Endothelial cell of umbilical vein (primary cell): ENCODE data around the gene EEIG1.

Experiments used
- EZH2 ChIP-seq: IDR thresholded peaks from 2 replicates; pipeline ENCODE4 v1.6.1; 2012; ENCODE audit warnings: borderline replicate concordance, low read depth, mild to moderate bottlenecking, moderate library complexity, low read length, inconsistent platforms; ENCODE audit not compliant: severe bottlenecking
- GATA2 ChIP-seq: IDR thresholded peaks from 2 replicates; pipeline ENCODE4 v1.7.0; 2011; ENCODE audit warnings: low read depth, mild to moderate bottlenecking, moderate library complexity, mixed read lengths, low read length; ENCODE audit not compliant: insufficient read length, insufficient read depth
- JUN ChIP-seq: IDR thresholded peaks from 2 replicates; pipeline ENCODE4 v1.6.1; 2011; ENCODE audit warnings: borderline replicate concordance, low read depth; ENCODE audit not compliant: insufficient read length, insufficient read depth
- POLR2A ChIP-seq: IDR thresholded peaks from 2 replicates; pipeline ENCODE4 v1.6.1; 2012; ENCODE audit warnings: low read depth, mild to moderate bottlenecking, control low read depth, low read length
- POLR2AphosphoS5 ChIP-seq: IDR thresholded peaks from 2 replicates; pipeline ENCODE4 v1.6.1; 2012; ENCODE audit warnings: low read depth, mild to moderate bottlenecking, control low read depth, low read length, moderate library complexity; ENCODE audit not compliant: insufficient read depth
- TF ChIP-seq, protein P1 (sequence below), 2 donors: IDR thresholded peaks; 1 replicate in 1 of 2; 2 replicates in 1 of 2; pipeline ENCODE4 v1.5.1; 2011; ENCODE audit warnings: low read length in 2 of 2, mild to moderate bottlenecking in 2 of 2, moderate library complexity in 2 of 2, control low read depth in 1 of 2, inconsistent platforms in 1 of 2, low read depth in 1 of 2; ENCODE audit not compliant: insufficient read depth in 1 of 2; ENCODE audit errors: extremely low read depth in 1 of 2
- TF ChIP-seq, protein P2 (sequence below): IDR thresholded peaks from 2 replicates; pipeline ENCODE4 v1.6.1; 2011; ENCODE audit not compliant: insufficient read depth, insufficient read length

DNA sequence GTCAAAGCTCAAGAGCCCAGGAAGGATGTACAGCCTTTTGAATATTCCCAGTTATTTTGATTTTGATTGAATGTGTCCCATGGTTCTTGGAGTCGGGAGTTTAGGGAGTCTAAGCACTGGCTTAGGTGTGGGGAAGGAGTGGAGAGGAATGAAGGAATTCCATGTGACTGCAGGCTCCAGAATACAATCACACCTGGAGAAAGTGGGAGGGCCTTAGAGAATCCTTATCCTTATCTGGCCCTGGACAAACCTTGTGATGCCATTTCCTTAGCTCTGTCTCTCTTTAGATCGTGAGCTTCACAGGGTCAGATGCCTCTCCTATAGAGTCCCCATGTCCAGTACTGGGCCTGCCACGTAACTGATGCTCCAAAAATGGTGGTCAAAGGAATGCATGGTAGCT lies 4.2 kb upstream of the EEIG1 start:
- TF ChIP-seq POLR2A (no peak), JUN (no peak), POLR2AphosphoS5 (no peak), EZH2 (no peak), GATA2 (no peak)
- TF ChIP-seq, protein P1, sequence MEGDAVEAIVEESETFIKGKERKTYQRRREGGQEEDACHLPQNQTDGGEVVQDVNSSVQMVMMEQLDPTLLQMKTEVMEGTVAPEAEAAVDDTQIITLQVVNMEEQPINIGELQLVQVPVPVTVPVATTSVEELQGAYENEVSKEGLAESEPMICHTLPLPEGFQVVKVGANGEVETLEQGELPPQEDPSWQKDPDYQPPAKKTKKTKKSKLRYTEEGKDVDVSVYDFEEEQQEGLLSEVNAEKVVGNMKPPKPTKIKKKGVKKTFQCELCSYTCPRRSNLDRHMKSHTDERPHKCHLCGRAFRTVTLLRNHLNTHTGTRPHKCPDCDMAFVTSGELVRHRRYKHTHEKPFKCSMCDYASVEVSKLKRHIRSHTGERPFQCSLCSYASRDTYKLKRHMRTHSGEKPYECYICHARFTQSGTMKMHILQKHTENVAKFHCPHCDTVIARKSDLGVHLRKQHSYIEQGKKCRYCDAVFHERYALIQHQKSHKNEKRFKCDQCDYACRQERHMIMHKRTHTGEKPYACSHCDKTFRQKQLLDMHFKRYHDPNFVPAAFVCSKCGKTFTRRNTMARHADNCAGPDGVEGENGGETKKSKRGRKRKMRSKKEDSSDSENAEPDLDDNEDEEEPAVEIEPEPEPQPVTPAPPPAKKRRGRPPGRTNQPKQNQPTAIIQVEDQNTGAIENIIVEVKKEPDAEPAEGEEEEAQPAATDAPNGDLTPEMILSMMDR (IDR thresholded peaks at IDR 0.05; ENCODE audit: extremely low read depth in 1 of 2, insufficient read depth in 1 of 2, low read depth in 1 of 2, low read length in 2 of 2) = no peak
- TF ChIP-seq, protein P2, sequence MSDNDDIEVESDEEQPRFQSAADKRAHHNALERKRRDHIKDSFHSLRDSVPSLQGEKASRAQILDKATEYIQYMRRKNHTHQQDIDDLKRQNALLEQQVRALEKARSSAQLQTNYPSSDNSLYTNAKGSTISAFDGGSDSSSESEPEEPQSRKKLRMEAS = no peak
